ENCODE results near the gene TSPOAP1.
A peak's percentile ranks its signal among the peaks of the same experiment; 100 is the strongest.

Gene TSPOAP1

GRCh38 chr17:58329035-58329809 is 627 bp upstream of the TSPOAP1 start:
- peak overlapping the region; percentile 99 for H3K4me3 ChIP-seq (ENCODE audit: low read depth, low read length)
- DNase-seq (ENCODE audit: low read depth) = peak; percentile 98
- TF ChIP-seq MYC (IDR thresholded peaks at IDR 0.05; ENCODE audit: low read depth, low read length) = peak; percentile 48; the same call in 1 of the 2 replicates
- TF ChIP-seq, protein P1, sequence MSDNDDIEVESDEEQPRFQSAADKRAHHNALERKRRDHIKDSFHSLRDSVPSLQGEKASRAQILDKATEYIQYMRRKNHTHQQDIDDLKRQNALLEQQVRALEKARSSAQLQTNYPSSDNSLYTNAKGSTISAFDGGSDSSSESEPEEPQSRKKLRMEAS (IDR thresholded peaks at IDR 0.05; ENCODE audit: low read depth, low read length) = peak; percentile 74; the same call in 1 of the 2 replicates
- TF ChIP-seq POLR2A (IDR thresholded peaks at IDR 0.05; ENCODE audit: extremely low read depth, insufficient read length) = peak; percentile 97
- TF ChIP-seq, protein P2, sequence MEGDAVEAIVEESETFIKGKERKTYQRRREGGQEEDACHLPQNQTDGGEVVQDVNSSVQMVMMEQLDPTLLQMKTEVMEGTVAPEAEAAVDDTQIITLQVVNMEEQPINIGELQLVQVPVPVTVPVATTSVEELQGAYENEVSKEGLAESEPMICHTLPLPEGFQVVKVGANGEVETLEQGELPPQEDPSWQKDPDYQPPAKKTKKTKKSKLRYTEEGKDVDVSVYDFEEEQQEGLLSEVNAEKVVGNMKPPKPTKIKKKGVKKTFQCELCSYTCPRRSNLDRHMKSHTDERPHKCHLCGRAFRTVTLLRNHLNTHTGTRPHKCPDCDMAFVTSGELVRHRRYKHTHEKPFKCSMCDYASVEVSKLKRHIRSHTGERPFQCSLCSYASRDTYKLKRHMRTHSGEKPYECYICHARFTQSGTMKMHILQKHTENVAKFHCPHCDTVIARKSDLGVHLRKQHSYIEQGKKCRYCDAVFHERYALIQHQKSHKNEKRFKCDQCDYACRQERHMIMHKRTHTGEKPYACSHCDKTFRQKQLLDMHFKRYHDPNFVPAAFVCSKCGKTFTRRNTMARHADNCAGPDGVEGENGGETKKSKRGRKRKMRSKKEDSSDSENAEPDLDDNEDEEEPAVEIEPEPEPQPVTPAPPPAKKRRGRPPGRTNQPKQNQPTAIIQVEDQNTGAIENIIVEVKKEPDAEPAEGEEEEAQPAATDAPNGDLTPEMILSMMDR (IDR thresholded peaks at IDR 0.05; ENCODE audit: low read depth, low read length) = peak; percentile 49

- TF ChIP-seq MYC (IDR thresholded peaks at IDR 0.05; ENCODE audit: low read depth, low read length) = peak; percentile 44; the same call in 1 of the 2 replicates
- TF ChIP-seq, protein P2 (IDR thresholded peaks at IDR 0.05; ENCODE audit: low read depth, low read length) = no peak
- no peak for DNase-seq (ENCODE audit: low read depth)
- peak overlapping the region; percentile 99 for H3K4me3 ChIP-seq (ENCODE audit: low read depth, low read length)
Observed at GRCh38 chr17:58327363-58328194, 1.0 kb downstream of the TSPOAP1 start.

- TF ChIP-seq, protein P1 (IDR thresholded peaks at IDR 0.05; ENCODE audit: low read depth, low read length) = no peak
- no peak for TF ChIP-seq MYC (IDR thresholded peaks at IDR 0.05; ENCODE audit: low read depth, low read length)
- no peak for TF ChIP-seq POLR2A (IDR thresholded peaks at IDR 0.05; ENCODE audit: extremely low read depth, insufficient read length)
- TF ChIP-seq, protein P2 (IDR thresholded peaks at IDR 0.05; ENCODE audit: low read depth, low read length) = no peak
- H3K4me3 ChIP-seq (ENCODE audit: low read depth, low read length) = peak overlapping the region; percentile 99
- DNase-seq (ENCODE audit: low read depth) = peak; percentile 41
Observed at GRCh38 chr17:58326609-58327362, 1.8 kb downstream of the TSPOAP1 start.

- TF ChIP-seq MYC (IDR thresholded peaks at IDR 0.05; ENCODE audit: low read depth, low read length) (peak; percentile 8; the same call in 1 of the 2 replicates), POLR2A (IDR thresholded peaks at IDR 0.05; ENCODE audit: extremely low read depth, insufficient read length) (peak; percentile 33)
- TF ChIP-seq, protein P2 (IDR thresholded peaks at IDR 0.05; ENCODE audit: low read depth, low read length) = no peak
- DNase-seq (ENCODE audit: low read depth) = peak; percentile 60
- H3K4me3 ChIP-seq (ENCODE audit: low read depth, low read length) = peak overlapping the region; percentile 99
Observed at GRCh38 chr17:58325976-58326468, 2.6 kb downstream of the TSPOAP1 start.

DNA sequence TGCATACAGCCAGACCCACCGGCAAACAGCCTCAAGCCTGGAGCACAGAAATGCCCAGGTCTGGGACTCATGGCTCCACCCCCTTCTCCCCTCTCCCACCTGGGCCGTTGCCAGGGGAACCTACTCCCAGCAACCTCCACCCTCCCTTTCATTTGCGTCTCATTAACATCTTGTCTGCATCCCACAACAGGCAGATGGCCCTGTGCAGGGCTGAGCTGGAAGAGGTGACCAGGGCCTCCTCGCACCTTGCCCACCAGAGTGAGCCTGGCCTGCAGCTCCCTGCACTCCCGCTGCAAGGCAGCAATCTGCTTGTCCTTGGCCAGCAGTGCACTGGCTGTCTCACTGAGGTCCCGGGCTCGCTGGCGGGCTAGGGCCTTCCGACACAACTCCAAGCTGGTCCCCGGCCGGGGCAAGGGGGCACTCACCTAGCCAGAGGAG is 3.3 kb downstream of the TSPOAP1 start:
- TF ChIP-seq MYC (IDR thresholded peaks at IDR 0.05; ENCODE audit: low read depth, low read length) (no peak), POLR2A (IDR thresholded peaks at IDR 0.05; ENCODE audit: extremely low read depth, insufficient read length) (no peak)
- TF ChIP-seq, protein P2 (IDR thresholded peaks at IDR 0.05; ENCODE audit: low read depth, low read length) = no peak
- TF ChIP-seq, protein P1 (IDR thresholded peaks at IDR 0.05; ENCODE audit: low read depth, low read length) = no peak
- H3K4me3 ChIP-seq (ENCODE audit: low read depth, low read length) = no peak overlapping the region
- no peak for DNase-seq (ENCODE audit: low read depth)
